H9 (cell line): Measurements from ENCODE around the gene TERF2IP. TPM values are rescaled to one million over a fixed set of nuclear protein-coding genes. Genes with fewer than 3 reads are reported as not detected.

Experiments used
- DNase-seq: peaks from one replicate; pipeline ENCODE4 v3.0.0-alpha.2; 2017
- H2AFZ ChIP-seq: one replicate; pipeline ENCODE4 v1.6.1; 2013; ENCODE audit warnings: mild to moderate bottlenecking, low read length, control low read depth, moderate library complexity
- H2AK5ac ChIP-seq: 2 replicates; pipeline ENCODE4 v1.6.1; 2013; ENCODE audit warnings: low read length, control low read depth, mixed read lengths; ENCODE audit not compliant: insufficient read length
- H2BK120ac ChIP-seq: one replicate; pipeline ENCODE4 v1.6.1; 2013; ENCODE audit warnings: low read depth, mild to moderate bottlenecking, low read length, control low read depth, inconsistent platforms; ENCODE audit not compliant: poor library complexity, severe bottlenecking
- H2BK12ac ChIP-seq: 2 replicates; pipeline ENCODE4 v1.6.1; 2013; ENCODE audit warnings: low read length, control low read depth, mixed read lengths, low read depth; ENCODE audit not compliant: insufficient read length
- H2BK15ac ChIP-seq: 2 replicates; pipeline ENCODE4 v1.6.1; 2013; ENCODE audit warnings: low read depth, low read length, control low read depth
- H2BK20ac ChIP-seq: one replicate; pipeline ENCODE4 v1.6.1; 2013; ENCODE audit warnings: low read depth, mild to moderate bottlenecking, low read length, control low read depth, inconsistent platforms; ENCODE audit not compliant: poor library complexity, severe bottlenecking
- H2BK5ac ChIP-seq: 2 replicates; pipeline ENCODE4 v1.6.1; 2013; ENCODE audit warnings: low read length, control low read depth, mixed read lengths; ENCODE audit not compliant: insufficient read length
- H3K14ac ChIP-seq: 2 replicates; pipeline ENCODE4 v1.6.1; 2013; ENCODE audit warnings: low read length, control low read depth; ENCODE audit not compliant: insufficient read depth
- H3K18ac ChIP-seq: 2 replicates; pipeline ENCODE4 v1.6.1; 2013; ENCODE audit warnings: low read depth, mild to moderate bottlenecking, mixed read lengths, low read length, control low read depth; ENCODE audit not compliant: insufficient read length
- H3K23ac ChIP-seq: 2 replicates; pipeline ENCODE4 v1.6.1; 2013; ENCODE audit warnings: low read length, control low read depth, mixed read lengths, low read depth; ENCODE audit not compliant: insufficient read length
- H3K23me2 ChIP-seq: 2 replicates; pipeline ENCODE4 v1.6.1; 2013; ENCODE audit warnings: low read depth, mild to moderate bottlenecking, mixed read lengths, low read length, control low read depth; ENCODE audit not compliant: insufficient read length, poor library complexity, severe bottlenecking
- H3K27ac ChIP-seq: 2 replicates; pipeline ENCODE4 v1.5.1; 2013; ENCODE audit warnings: low read length, control low read depth, mixed read lengths, low read depth; ENCODE audit not compliant: insufficient read length
- H3K27me3 ChIP-seq: 2 replicates; pipeline ENCODE4 v1.6.1; 2013; ENCODE audit warnings: low read length, control low read depth, inconsistent platforms; ENCODE audit not compliant: insufficient read depth
- H3K4ac ChIP-seq: 2 replicates; pipeline ENCODE4 v1.6.1; 2013; ENCODE audit warnings: low read depth, mild to moderate bottlenecking, control low read depth, inconsistent platforms, low read length, moderate library complexity
- H3K4me1 ChIP-seq: 2 replicates; pipeline ENCODE4 v1.6.1; 2013; ENCODE audit warnings: low read length, control low read depth, inconsistent platforms; ENCODE audit not compliant: insufficient read depth
- H3K4me2 ChIP-seq: 2 replicates; pipeline ENCODE4 v1.6.1; 2013; ENCODE audit warnings: low read length, control low read depth, mixed read lengths; ENCODE audit not compliant: insufficient read length, insufficient read depth
- H3K56ac ChIP-seq: 2 replicates; pipeline ENCODE4 v1.6.1; 2013; ENCODE audit warnings: low read depth, mild to moderate bottlenecking, mixed read lengths, low read length, control low read depth; ENCODE audit not compliant: insufficient read length
- H3K79me1 ChIP-seq: 2 replicates; pipeline ENCODE4 v1.6.1; 2013; ENCODE audit warnings: low read depth, mild to moderate bottlenecking, moderate library complexity, low read length, control low read depth, inconsistent platforms; ENCODE audit not compliant: insufficient read depth, poor library complexity, severe bottlenecking
- H3K79me2 ChIP-seq: 2 replicates; pipeline ENCODE4 v1.6.1; 2013; ENCODE audit warnings: low read length, control low read depth, inconsistent platforms; ENCODE audit not compliant: insufficient read depth
- H3K9ac ChIP-seq: 2 replicates; pipeline ENCODE4 v1.6.1; 2013; ENCODE audit warnings: low read length, control low read depth, mixed read lengths; ENCODE audit not compliant: insufficient read length; ENCODE audit errors: extremely low read depth
- H3K9me3 ChIP-seq: one replicate; pipeline ENCODE4 v1.6.1; 2013; ENCODE audit warnings: low read depth, low read length, inconsistent platforms; ENCODE audit not compliant: control insufficient read depth
- H3T11ph ChIP-seq: one replicate; pipeline ENCODE4 v1.6.1; 2013; ENCODE audit warnings: mild to moderate bottlenecking, low read length, control low read depth, inconsistent platforms
- H4K20me1 ChIP-seq: one replicate; pipeline ENCODE4 v1.6.1; 2013; ENCODE audit not compliant: control insufficient read depth, insufficient read length, insufficient read depth
- H4K5ac ChIP-seq: 2 replicates; pipeline ENCODE4 v1.6.1; 2013; ENCODE audit warnings: low read depth, mild to moderate bottlenecking, mixed read lengths, low read length, control low read depth; ENCODE audit not compliant: insufficient read length
- H4K8ac ChIP-seq: replicated peaks from 2 replicates; pipeline ENCODE4 v1.6.1; 2013; ENCODE audit warnings: low read length, control low read depth, mixed read lengths, low read depth; ENCODE audit not compliant: insufficient read length
- H4K91ac ChIP-seq: 2 replicates; pipeline ENCODE4 v1.6.1; 2013; ENCODE audit warnings: low read depth, mild to moderate bottlenecking, moderate library complexity, mixed read lengths, low read length, control low read depth; ENCODE audit not compliant: insufficient read length
- H3K27ac Mint-ChIP-seq, 3 experiments: 2 replicates in 2 of 3; 3 replicates in 1 of 3; pipeline ENCODE4 v1.8.0; 2020 to 2021; ENCODE audit warnings: mixed read lengths in 3 of 3, mild to moderate bottlenecking in 1 of 3, moderate library complexity in 1 of 3
- H3K27me3 Mint-ChIP-seq: 2 replicates; pipeline ENCODE4 v1.8.0; 2021; ENCODE audit warnings: low read depth, mild to moderate bottlenecking, moderate library complexity, mixed read lengths
- H3K36me3 Mint-ChIP-seq, 3 experiments: 2 replicates in 2 of 3; 3 replicates in 1 of 3; pipeline ENCODE4 v1.8.0; 2020 to 2021; ENCODE audit warnings: low read depth in 3 of 3, mixed read lengths in 3 of 3; ENCODE audit not compliant: insufficient read depth in 1 of 3
- H3K4me1 Mint-ChIP-seq, 2 experiments: 2 replicates each; pipeline ENCODE4 v1.8.0; 2020; ENCODE audit warnings: mixed read lengths in 2 of 2
- H3K4me3 Mint-ChIP-seq, 2 experiments: 2 replicates in 1 of 2; 3 replicates in 1 of 2; pipeline ENCODE4 v1.8.0; 2020 to 2021; ENCODE audit warnings: mild to moderate bottlenecking in 2 of 2, mixed read lengths in 2 of 2, moderate library complexity in 1 of 2
- H3K9me3 Mint-ChIP-seq, 2 experiments: 2 replicates in 1 of 2; 3 replicates in 1 of 2; pipeline ENCODE4 v1.8.0; 2020; ENCODE audit warnings: mild to moderate bottlenecking in 2 of 2, mixed read lengths in 2 of 2, moderate library complexity in 1 of 2
- WGBS: extraction: QIAGEN DNeasy Blood & Tissue Kit; methylation state at CpG from one replicate; pipeline ENCODE4 v1.1.7; 2013; ENCODE audit warnings: missing lambda C conversion rate, low lambda C conversion rate, mixed read lengths; ENCODE audit not compliant: insufficient read length; ENCODE audit errors: extremely low coverage; 5-methylcytosine and 5-hydroxymethylcytosine counted together
- long read RNA-seq: library from polyadenylated mRNA; unstranded; transcript quantifications from one replicate; pipeline ENCODE4 v2.0.0, GENCODE V29; 2020
- total RNA-seq: library from RNA; stranded (reverse); gene quantifications from 2 replicates; pipeline ENCODE4 v1.2.1, GENCODE V29; 2021
- TF ChIP-seq, protein P1 (sequence below): fragments of 200-600 bp; sonication (generic); conservative IDR thresholded peaks from 3 replicates; pipeline ENCODE4 v1.8.0; 2021; ENCODE audit warnings: antibody characterized with exemption, mild to moderate bottlenecking

Gene TERF2IP, protein sequence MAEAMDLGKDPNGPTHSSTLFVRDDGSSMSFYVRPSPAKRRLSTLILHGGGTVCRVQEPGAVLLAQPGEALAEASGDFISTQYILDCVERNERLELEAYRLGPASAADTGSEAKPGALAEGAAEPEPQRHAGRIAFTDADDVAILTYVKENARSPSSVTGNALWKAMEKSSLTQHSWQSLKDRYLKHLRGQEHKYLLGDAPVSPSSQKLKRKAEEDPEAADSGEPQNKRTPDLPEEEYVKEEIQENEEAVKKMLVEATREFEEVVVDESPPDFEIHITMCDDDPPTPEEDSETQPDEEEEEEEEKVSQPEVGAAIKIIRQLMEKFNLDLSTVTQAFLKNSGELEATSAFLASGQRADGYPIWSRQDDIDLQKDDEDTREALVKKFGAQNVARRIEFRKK
- 15.6 and 15.9 TPM in 2 replicates for total RNA-seq
- long read RNA-seq, transcript TERF2IP-201 (3 exons, 2,118 nt), result major isoform, 11 of 16 reads
- long read RNA-seq, partial matches to known transcripts, result 2 of 16 reads
- long read RNA-seq, other reads (novel, unspliced or antisense), result 2 of 16 reads

DNA sequence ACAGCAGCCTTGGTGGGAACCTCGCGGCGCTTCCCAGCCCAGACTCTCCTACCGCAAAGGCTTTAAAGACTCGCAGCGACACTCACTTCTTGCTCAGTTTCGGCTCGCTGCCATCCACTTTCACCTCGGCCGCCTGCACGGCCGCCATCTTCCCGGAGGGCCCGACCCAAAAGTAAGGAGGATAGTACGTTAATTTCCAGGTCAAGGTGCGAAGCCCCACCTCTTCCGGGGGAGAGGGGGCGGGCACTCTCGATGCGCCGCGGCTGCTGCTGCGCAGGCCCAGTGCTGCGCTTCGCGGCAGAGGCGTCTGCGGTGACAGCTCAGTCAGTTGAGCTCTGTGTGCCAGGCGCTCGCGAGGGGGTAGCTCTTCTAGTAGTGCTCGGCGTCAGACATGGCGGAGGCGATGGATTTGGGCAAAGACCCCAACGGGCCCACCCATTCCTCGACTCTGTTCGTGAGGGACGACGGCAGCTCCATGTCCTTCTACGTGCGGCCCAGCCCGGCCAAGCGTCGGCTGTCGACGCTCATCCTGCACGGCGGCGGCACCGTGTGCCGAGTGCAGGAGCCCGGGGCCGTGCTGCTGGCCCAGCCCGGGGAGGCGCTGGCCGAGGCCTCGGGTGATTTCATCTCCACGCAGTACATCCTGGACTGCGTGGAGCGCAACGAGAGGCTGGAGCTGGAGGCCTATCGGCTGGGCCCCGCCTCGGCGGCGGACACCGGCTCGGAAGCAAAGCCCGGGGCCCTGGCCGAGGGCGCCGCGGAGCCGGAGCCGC lies at the start of gene TERF2IP, which contains the start of gene KARS1:
TSS of gene TERF2IP (plus strand) at position 282 of the 773 bp plus-strand sequence. CDS start at position 392, 110 bp downstream.
TSS of gene KARS1 (minus strand) at position 174 of the 773 bp plus-strand sequence. CDS start at position 148, 26 bp downstream.
- no peak within 1 kb of the TSS for H2BK12ac ChIP-seq
- H4K91ac ChIP-seq, result no peak within 1 kb of the TSS

More for the DNA sequence above, at the start of gene TERF2IP, which contains the start of gene KARS1:
- Histone ChIP-seq H2AFZ (peak within 1 kb of the TSS; percentile 60), H3K27me3 (no peaks in the 10 kb centered on the region), H4K8ac (no peak within 1 kb of the TSS), H3K9me3 (no peaks in the 10 kb centered on the region), H4K5ac (no peak within 1 kb of the TSS), H2AK5ac (no peak within 1 kb of the TSS), H4K20me1 (no peaks in the 10 kb centered on the region), H3K23me2 (peaks cover 4% of the 10 kb centered on the region), H3T11ph (no peak within 1 kb of the TSS), H3K56ac (no peak within 1 kb of the TSS), H3K4me2 (peak within 1 kb of the TSS; percentile 99), H3K79me2 (peaks cover 38% of the 10 kb centered on the region), H3K4me1 (no peaks in the 10 kb centered on the region), H3K27ac (peak within 1 kb of the TSS; percentile 32), H3K14ac (peak within 1 kb of the TSS; percentile 85), H2BK5ac (peak within 1 kb of the TSS; percentile 23), H2BK15ac (no peak within 1 kb of the TSS), H3K4ac (no peak within 1 kb of the TSS), H3K23ac (no peak within 1 kb of the TSS), H3K18ac (peak within 1 kb of the TSS; percentile 86), H3K9ac (peak within 1 kb of the TSS; percentile 96), H3K79me1 (no peaks in the 10 kb centered on the region), H2BK120ac (no peak within 1 kb of the TSS), H2BK20ac (no peak within 1 kb of the TSS)
- Mint-ChIP-seq H3K4me1 (peaks cover 23 to 28% of the 10 kb centered on the region in 2 experiments), H3K4me3 (peak within 1 kb of the TSS; percentile 95 to 98), H3K27me3 (no peaks in the 10 kb centered on the region), H3K36me3 (peaks cover 19 to 33% (median 24%) of the 10 kb centered on the region in 3 experiments; a peak in 6 of 7 replicates), H3K9me3 (no peaks in the 10 kb centered on the region; a peak in 1 of 5 replicates), H3K27ac (peak within 1 kb of the TSS; percentile 98 to 99 (median 99))
- TF ChIP-seq, protein P1, sequence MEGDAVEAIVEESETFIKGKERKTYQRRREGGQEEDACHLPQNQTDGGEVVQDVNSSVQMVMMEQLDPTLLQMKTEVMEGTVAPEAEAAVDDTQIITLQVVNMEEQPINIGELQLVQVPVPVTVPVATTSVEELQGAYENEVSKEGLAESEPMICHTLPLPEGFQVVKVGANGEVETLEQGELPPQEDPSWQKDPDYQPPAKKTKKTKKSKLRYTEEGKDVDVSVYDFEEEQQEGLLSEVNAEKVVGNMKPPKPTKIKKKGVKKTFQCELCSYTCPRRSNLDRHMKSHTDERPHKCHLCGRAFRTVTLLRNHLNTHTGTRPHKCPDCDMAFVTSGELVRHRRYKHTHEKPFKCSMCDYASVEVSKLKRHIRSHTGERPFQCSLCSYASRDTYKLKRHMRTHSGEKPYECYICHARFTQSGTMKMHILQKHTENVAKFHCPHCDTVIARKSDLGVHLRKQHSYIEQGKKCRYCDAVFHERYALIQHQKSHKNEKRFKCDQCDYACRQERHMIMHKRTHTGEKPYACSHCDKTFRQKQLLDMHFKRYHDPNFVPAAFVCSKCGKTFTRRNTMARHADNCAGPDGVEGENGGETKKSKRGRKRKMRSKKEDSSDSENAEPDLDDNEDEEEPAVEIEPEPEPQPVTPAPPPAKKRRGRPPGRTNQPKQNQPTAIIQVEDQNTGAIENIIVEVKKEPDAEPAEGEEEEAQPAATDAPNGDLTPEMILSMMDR, result no peak
- peak; percentile 95 for DNase-seq
- WGBS, result no CpG with 5 or more reads among the region's 76 CpGs
